ENCODE results near the gene PRKD2. TPM values are rescaled to one million over a fixed set of nuclear protein-coding genes. Genes with fewer than 3 reads are reported as not detected.
"Not testable (repeated sequence)": the region's sequence is repeated elsewhere in the genome, so short reads cannot be mapped to it uniquely, and the experiment has no call there.

Gene PRKD2
- total RNA-seq, 1 experiment from 2014 or later, result 88.5 TPM

DNA sequence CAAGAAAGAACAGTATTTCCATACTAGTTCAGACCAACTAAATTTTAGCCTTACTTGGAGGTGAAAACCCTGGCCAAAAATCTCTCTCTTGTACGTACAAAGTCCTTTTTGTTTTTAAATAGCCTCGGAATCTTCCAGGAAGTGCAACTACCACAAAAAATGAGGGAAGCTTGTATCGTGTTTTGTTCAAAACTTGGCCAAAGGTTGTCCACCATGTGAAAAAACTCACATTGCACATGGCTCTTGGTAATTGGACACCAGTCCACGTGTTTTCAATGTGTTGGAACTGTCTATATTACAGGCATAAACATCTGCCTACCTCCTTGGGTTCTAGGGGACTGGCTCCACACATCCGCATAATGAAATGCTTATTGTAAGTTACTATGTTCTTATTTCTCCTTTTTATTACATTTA lies 44.5 kb upstream of the PRKD2 start:
- BruUV-seq (replicated peaks), result no TSS peak
- POLR2A ChIA-PET (ENCODE audit: unreplicated experiment), result no interaction called here

DNA sequence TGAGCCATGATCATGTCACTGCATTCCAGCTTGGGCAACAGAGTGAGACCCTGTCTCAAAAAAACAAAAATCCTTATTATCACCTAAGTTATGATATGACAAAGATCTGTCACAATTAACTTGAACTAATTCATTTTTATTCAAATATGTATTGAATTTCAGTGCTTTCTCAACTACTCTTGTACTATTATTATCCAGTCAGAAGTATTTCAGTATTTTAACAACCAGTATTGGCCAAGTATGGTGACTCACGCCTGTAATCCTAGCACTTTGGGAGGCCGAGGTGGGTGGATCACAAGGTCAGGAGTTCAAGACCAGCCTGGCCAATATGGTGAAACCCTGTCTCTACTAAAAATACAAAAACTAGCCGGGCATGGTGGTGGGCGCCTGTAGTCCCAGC lies 44.0 kb upstream of the PRKD2 start:
- H2AFZ ChIP-seq; H3K4me1 ChIP-seq (replicated peaks; ENCODE audit: insufficient read depth); H3K9me2 ChIP-seq (ENCODE audit: insufficient read depth); intact Hi-C loops (cut with micrococcal nuclease; ENCODE audit: unreplicated experiment); CTCF ChIA-PET; H3K36me3 ChIP-seq (ENCODE audit: low read depth); POLR2A ChIA-PET (ENCODE audit: unreplicated experiment); H3K9me3 ChIP-seq (ENCODE audit: insufficient read depth, low read depth); BruUV-seq (replicated peaks); DNase-seq; H3K4me2 ChIP-seq; H3K27me3 ChIP-seq (ENCODE audit: insufficient read depth, low read depth); H3K79me2 ChIP-seq (ENCODE audit: low read depth); H3K4me3 ChIP-seq; H3K27ac ChIP-seq; H4K20me1 ChIP-seq (ENCODE audit: insufficient read depth): not testable (repeated sequence)
- H3F3A ChIP-seq (ENCODE audit: insufficient read depth, low read depth), result peaks cover 35% of the 10 kb centered on the region; the same call in 1 of the 2 replicates

More for the DNA sequence above, 44.5 kb upstream of the PRKD2 start:
- H3K4me3 ChIP-seq, result no peak overlapping the region
- no peak for DNase-seq
- H4K20me1 ChIP-seq (ENCODE audit: insufficient read depth), result peaks cover 7% of the 10 kb centered on the region; the same call in 1 of the 2 replicates
- CTCF ChIA-PET, result no interaction called here
- no peak for TF ChIP-seq EZH2 (IDR thresholded peaks at IDR 0.05; ENCODE audit: low read depth)
- TF ChIP-seq, protein P1, sequence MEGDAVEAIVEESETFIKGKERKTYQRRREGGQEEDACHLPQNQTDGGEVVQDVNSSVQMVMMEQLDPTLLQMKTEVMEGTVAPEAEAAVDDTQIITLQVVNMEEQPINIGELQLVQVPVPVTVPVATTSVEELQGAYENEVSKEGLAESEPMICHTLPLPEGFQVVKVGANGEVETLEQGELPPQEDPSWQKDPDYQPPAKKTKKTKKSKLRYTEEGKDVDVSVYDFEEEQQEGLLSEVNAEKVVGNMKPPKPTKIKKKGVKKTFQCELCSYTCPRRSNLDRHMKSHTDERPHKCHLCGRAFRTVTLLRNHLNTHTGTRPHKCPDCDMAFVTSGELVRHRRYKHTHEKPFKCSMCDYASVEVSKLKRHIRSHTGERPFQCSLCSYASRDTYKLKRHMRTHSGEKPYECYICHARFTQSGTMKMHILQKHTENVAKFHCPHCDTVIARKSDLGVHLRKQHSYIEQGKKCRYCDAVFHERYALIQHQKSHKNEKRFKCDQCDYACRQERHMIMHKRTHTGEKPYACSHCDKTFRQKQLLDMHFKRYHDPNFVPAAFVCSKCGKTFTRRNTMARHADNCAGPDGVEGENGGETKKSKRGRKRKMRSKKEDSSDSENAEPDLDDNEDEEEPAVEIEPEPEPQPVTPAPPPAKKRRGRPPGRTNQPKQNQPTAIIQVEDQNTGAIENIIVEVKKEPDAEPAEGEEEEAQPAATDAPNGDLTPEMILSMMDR (conservative IDR thresholded peaks at IDR 0.05), result no peak
- H3K27me3 ChIP-seq (ENCODE audit: insufficient read depth, low read depth), result no peaks in the 10 kb centered on the region
- H3K4me2 ChIP-seq, result no peak overlapping the region
- peaks cover 35% of the 10 kb centered on the region; the same call in 1 of the 2 replicates for H3F3A ChIP-seq (ENCODE audit: insufficient read depth, low read depth)
- no peak overlapping the region for H3K27ac ChIP-seq
- H3K79me2 ChIP-seq (ENCODE audit: low read depth), result no peaks in the 10 kb centered on the region
- H2AFZ ChIP-seq, result no peak overlapping the region
- H3K9me2 ChIP-seq (ENCODE audit: insufficient read depth), result no peaks in the 10 kb centered on the region
- intact Hi-C loops (cut with micrococcal nuclease; ENCODE audit: unreplicated experiment), result no loop called here
- no peaks in the 10 kb centered on the region for H3K36me3 ChIP-seq (ENCODE audit: low read depth)
- H3K4me1 ChIP-seq (replicated peaks; ENCODE audit: insufficient read depth), result peaks cover 9% of the 10 kb centered on the region; the same call in 1 of the 2 replicates
- H3K9me3 ChIP-seq (ENCODE audit: insufficient read depth, low read depth), result no peaks in the 10 kb centered on the region

DNA sequence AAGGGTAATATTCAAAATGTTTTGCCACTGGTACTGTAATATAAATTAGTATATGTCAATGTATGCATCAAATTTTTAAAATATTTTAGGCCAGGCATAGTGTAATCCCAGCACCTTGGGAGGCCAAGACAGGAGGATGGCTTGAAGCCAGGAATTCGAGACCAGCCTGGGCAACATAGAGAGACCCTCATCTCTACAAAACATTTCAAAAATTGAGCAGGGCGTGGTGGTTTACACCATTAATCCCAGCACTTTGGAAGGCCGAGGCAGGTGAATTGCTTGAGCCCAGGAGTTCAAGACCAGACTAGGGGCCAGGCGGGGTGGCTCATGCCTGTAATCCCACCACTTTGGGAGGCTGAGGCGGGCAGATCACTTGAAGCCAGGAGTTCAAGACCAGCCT lies 43.4 kb upstream of the PRKD2 start:
- Histone ChIP-seq H3F3A (ENCODE audit: insufficient read depth, low read depth) (peaks cover 35% of the 10 kb centered on the region; the same call in 1 of the 2 replicates), H4K20me1 (ENCODE audit: insufficient read depth) (peaks cover 7% of the 10 kb centered on the region; the same call in 1 of the 2 replicates), H3K4me1 (replicated peaks; ENCODE audit: insufficient read depth) (peaks cover 9% of the 10 kb centered on the region; the same call in 1 of the 2 replicates), H3K79me2 (ENCODE audit: low read depth) (no peaks in the 10 kb centered on the region), H3K9me2 (ENCODE audit: insufficient read depth) (no peaks in the 10 kb centered on the region), H3K27me3 (ENCODE audit: insufficient read depth, low read depth) (no peaks in the 10 kb centered on the region), H3K4me2 (no peak overlapping the region), H3K4me3 (no peak overlapping the region), H2AFZ (no peak overlapping the region), H3K36me3 (ENCODE audit: low read depth) (no peaks in the 10 kb centered on the region), H3K9me3 (ENCODE audit: insufficient read depth, low read depth) (no peaks in the 10 kb centered on the region), H3K27ac (no peak overlapping the region)
- no TSS peak for BruUV-seq (replicated peaks)
- ChIA-PET POLR2A (ENCODE audit: unreplicated experiment) (no interaction called here), CTCF (no interaction called here)
- intact Hi-C loops (cut with micrococcal nuclease; ENCODE audit: unreplicated experiment), result no loop called here
- DNase-seq, result no peak
- TF ChIP-seq EZH2 (IDR thresholded peaks at IDR 0.05; ENCODE audit: low read depth), result no peak

DNA sequence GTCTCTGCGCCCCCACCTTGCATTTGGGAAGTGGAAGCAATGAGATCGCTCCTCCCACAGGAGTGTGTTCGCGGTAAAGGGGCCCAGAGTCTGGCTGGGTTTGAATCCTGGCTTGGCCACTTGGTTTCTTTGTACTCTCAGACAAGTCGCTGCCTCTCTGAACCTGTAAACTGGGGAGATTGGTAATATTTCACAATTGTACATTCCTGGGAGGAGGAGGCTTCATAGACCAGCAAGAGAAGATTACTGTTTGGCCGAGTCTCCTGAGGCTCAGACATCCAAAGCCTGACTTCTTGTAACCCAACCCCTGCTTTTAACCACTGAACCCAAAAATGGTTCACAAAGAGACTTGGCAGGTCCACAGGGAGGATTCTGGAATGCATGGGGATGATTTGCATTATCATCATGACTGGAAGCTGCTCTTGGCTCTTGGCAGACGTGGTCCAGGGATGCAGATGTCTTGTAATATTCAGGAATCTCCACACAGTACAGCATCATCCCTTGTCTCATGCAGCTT lies 43.0 kb upstream of the PRKD2 start:
- Histone ChIP-seq H3F3A (ENCODE audit: insufficient read depth, low read depth) (peaks cover 36% of the 10 kb centered on the region; the same call in 1 of the 2 replicates), H4K20me1 (ENCODE audit: insufficient read depth) (peaks cover 7% of the 10 kb centered on the region; the same call in 1 of the 2 replicates), H3K4me1 (replicated peaks; ENCODE audit: insufficient read depth) (peaks cover 6% of the 10 kb centered on the region; the same call in 1 of the 2 replicates), H2AFZ (no peak overlapping the region), H3K9me3 (ENCODE audit: insufficient read depth, low read depth) (no peaks in the 10 kb centered on the region), H3K4me2 (no peak overlapping the region), H3K27ac (no peak overlapping the region), H3K36me3 (ENCODE audit: low read depth) (no peaks in the 10 kb centered on the region), H3K9me2 (ENCODE audit: insufficient read depth) (no peaks in the 10 kb centered on the region), H3K27me3 (ENCODE audit: insufficient read depth, low read depth) (no peaks in the 10 kb centered on the region), H3K4me3 (no peak overlapping the region), H3K79me2 (ENCODE audit: low read depth) (no peaks in the 10 kb centered on the region)
- ChIA-PET CTCF (interaction anchor here (0.7 kb wide), 1 partner anchor 243 kb away, joined by 4 read pairs; no protein-coding TSS in a partner anchor), POLR2A (ENCODE audit: unreplicated experiment) (no interaction called here)
- no peak for DNase-seq
- TF ChIP-seq EZH2 (IDR thresholded peaks at IDR 0.05; ENCODE audit: low read depth), result no peak
- TF ChIP-seq, protein P1 (conservative IDR thresholded peaks at IDR 0.05), result no peak
- no TSS peak for BruUV-seq (replicated peaks)
- intact Hi-C loops (cut with micrococcal nuclease; ENCODE audit: unreplicated experiment), result loop anchor here (10.0 kb wide), 2 partner anchors 235 to 275 kb away; no protein-coding TSS in a partner anchor
